ENCODE results near the gene SLC17A2.

The SLC17A2 gene

DNA sequence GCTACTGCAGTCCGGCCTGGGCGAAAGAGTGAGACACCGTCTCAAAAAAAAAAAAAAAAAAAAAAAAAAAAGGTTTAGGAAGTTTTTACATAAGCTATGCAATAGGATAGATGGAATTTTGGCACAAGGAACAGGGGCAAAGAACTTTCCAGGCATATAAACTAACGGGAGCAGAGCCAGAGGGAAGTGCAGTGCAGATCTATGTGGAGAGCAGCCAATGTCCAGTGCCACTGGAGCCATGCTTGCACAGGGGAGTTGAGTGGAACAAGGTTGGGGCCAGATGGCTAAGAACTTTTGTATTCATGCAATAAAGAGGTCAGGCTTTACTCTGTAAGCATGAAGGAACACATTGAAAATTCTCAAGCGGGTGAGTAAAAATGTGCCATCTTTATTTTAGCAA, 10.8 kb downstream of the SLC17A2 start:
- no peak for DNase-seq (ENCODE audit: low spot score)

DNA sequence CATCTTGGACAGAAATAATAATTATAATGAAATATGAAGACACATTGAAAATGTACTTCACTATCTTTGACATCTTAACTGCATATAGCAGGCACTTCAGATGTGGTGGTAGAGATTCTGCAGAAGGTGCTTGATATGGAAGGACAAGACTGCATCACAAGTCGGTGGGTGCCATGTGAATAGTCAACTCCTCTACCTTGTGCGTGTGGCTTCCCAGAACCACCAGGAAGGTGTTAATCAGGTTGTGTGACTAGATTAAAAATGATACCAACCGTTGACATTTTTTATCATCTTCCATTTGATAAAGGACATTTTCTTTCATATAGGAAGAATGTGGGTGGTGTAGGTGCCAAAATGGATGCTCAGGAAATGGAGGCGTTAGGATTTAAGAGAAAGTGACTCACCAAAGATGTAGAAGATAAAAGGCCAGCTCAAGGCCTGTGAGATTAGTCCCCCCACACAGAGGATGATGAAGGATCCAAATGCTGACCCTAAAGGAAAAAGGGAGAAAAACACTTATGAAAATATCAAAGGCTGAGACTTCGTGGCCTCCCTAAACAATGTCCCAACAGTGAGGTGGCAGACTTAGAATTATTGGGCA, 12.3 kb downstream of the SLC17A2 start:
- no peak for DNase-seq (ENCODE audit: low spot score)

DNA sequence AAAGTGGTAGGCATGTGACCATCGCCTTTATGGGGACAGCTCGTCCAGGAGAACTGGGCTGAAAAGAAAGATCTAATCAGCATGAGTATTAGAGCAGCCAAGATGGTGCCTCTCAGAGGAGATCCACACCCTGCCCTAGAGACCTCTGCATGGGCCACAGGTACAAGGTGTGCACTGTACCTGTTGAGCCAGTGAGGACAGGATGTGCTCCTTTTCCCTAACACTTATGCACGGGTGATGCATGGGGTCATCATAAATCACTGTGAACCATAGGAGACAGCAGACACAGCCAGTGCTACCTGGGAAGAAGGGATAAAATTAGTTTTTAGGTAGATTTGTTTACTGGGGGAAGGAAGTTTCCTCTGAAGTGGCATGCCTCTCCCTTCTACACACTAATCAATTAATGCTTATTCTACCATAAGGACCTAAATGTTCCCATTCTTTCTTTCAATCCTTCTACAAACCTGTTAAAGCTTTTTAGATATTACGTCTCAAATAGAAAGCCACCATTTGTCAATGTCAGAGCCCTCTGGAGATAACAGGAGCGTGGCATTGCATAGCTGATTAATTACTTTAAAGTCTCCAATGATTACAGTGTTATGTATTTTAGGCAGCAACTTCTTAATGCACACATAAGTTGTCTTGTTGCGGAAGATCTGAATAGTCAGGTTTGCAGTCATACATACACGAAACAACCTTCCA, 13.6 kb downstream of the SLC17A2 start:
- DNase-seq (ENCODE audit: low spot score) = no peak

DNA sequence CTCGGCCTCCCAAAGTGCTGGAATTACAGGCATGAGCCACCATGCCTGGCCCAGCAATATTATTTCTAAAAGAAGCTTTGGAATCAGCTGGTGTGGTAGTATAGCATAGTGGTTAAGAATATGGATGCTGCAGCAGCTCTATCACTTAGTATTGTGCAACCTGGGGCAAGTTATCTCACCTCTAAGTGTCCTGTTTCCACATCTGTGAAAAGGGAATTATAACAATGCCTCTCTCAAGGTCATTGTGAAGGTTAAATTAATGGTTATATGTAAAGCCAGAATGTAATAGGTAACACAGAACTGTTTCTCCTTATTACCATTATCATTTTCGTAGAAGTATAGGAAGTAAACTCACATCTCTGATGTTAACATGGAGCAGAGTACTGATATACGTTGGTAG, 14.2 kb downstream of the SLC17A2 start:
- DNase-seq (ENCODE audit: low spot score) = no peak

DNA sequence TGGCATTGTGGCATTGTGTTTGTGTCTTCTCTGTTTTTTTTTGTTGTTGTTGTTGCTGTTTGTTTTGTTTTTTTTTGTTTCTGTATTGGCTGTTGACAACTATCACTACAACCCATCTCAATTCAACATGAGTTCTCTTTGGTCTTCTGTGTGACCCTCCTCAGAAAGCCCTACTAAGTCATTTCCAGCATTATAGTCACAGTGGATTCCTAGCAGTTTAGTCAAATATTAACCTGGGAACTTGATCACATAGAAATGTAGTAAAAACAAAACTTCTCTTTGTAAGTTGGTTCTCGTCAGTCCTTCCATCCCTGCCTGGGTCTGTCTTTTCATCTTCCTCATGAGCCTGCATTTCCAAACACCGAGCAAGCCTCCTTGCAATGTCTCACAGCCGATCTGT, 16.8 kb downstream of the SLC17A2 start:
- no peak for DNase-seq (ENCODE audit: low spot score)

DNA sequence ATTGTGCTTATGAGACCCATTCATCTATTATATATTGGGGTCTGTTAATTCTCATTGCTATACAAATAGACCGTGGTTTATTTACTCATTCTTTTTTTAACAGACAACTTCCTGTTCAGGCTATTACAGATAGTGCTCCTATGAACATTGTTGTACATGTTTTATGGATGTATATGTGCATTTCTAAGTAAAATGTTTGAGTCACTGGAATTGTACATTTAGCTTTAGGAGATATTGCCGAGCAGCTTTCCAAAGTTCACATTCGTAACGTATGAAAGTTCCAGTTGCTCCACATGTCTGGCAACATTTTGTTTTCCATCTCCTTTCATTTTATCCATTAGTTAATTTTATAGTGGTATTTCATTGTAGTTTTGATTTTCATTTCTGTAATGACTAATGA, 19.1 kb downstream of the SLC17A2 start:
- DNase-seq (ENCODE audit: low spot score) = no peak

DNA sequence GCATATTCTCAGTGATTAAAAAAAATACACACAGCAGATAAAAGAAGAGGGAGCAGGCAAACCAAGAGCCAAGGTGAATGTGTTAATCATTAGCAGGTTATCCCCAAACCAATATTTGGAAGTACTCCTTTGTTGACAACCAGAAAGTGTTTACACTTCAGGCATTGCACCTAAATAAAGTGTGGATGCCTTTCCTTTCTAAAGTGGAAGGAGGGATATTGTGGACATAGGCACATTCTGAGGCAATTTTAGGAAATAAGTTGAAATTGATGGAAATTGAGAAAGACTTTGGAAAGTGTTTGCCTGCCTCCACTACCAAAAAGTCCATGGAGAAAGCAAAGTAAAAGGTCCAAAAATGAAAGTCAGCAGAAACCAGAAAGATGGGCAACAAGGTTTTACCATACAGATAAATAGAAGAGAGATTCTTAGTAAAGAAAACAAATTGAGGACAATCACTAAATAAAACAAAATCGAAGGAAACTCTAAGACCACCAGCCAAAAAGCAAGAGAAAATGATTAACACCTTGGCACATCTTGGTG, 22.9 kb downstream of the SLC17A2 start:
- DNase-seq (ENCODE audit: low spot score) = no peak

DNA sequence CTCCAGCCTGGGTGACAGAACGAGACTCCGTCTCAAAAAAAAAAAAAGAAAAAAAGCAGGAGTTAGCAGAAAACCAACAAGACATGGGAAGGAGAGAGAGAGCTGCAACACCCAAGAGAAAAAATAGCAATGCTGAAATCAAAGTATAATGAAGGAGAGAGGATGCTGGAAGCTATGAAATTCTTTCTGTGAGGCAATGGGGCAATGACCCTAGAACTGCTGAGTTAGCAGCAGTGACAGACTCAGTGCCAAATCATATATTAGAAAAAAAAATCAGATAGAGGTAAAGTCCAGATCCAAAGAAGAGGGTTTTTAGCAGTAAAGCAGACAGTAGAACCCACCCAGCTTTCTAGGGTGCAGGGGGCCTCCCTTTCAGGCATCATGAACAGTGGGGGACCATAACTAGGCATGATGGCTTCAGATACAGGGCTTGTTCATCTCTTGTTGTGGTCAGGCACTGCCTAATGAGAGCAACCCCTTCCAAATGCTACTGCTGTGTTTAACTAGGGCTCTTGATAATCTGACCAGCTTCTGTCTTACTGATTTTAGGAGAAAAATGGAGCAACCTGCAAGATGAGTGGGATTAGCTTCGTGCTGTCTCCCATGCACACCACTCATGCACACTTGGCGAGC, 26.9 kb downstream of the SLC17A2 start:
- no peak for DNase-seq (ENCODE audit: low spot score)

DNA sequence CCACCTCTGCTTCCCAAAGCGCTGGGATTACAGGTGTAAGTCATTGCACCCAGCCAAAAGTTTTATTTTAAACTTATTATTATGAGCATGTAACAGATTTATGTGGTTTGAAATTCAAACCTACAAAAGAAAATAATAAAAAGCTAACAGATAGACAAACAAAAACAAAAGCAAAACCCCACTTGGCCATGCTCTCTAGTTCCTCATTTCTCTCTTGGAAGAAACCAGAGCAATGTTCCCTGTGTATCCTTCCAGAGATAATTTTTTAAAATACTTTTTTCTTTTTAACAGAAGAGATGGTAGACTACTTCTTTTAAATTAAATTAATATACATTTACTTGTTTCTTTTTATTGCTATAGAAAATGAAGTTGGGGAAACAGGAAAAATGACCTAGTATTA, 28.4 kb downstream of the SLC17A2 start:
- no peak for DNase-seq (ENCODE audit: low spot score)

DNA sequence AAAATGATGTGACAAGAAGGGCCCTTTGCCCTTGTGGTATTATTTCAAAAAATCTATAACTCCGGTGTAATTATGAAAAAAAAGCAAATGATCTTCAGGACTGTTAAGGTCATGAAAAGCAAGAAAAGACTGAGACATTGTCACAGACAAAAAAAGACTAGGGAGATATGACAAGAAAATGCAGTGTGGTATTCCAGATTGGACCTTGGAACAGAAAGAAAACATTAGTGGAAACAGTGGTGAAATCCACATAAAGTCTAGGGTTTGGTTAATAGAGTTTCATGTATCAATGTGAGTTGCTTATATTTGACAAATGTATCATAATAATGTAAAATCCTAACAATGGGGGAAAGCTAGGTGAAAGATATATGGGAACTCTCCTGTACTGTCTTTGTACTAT, 29.6 kb downstream of the SLC17A2 start:
- DNase-seq (ENCODE audit: low spot score) = no peak

DNA sequence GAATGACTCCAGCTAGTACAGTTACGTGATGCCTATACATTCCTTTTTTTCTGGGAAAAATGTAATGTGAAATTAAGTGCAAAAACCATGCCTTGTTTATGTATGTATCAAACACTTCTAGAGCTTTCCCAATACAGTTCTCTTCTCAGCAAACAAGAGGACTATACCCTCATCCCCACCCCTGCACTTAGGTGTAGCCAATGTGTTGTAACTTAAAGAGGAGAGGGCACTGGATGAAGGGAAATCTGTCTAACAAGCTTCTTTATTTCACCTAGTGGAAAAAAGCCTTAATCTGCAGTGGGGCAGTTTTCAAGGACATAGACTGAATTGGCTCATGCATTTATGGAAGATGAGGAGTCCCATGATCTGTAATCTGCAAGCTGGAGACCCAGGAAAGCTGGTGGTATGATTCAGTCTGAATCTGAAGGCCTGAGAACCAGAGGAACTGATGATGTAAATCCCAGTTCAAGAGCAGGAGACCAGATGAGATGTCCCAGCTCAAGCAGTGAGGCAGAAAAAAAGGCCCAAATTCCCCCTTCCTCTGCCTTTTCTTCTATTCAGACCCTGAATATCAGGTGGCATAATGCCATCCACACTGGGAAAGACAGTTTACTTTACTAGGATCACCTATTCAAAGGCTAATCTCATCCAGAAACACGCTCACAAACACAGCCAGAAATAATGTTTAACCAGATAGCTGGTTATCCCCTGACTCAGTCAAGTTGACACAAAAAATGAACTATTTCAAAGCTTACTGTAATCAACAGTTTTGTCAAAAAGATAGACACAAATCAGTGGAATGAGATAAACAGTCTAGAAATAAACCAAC, 30.7 kb downstream of the SLC17A2 start:
- no peak for DNase-seq (ENCODE audit: low spot score)

DNA sequence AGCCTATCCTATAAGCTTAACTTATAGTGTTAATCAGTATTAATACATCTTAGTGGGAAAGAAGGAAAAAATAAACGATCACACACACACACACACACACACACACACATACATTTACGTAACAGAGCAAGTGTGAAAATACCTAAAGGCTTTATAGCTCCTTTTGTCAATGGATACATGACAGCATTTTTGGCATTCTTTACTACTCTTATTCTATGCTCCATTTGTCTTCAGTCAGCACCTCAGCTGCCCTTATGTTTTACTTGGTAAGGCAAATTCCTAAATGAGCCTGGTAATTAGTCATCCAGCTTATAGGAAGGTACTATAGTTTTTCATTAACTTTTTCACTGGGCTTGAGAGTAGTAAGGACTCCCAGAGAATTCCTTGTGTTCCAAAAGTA, 31.4 kb downstream of the SLC17A2 start:
- DNase-seq (ENCODE audit: low spot score) = no peak

DNA sequence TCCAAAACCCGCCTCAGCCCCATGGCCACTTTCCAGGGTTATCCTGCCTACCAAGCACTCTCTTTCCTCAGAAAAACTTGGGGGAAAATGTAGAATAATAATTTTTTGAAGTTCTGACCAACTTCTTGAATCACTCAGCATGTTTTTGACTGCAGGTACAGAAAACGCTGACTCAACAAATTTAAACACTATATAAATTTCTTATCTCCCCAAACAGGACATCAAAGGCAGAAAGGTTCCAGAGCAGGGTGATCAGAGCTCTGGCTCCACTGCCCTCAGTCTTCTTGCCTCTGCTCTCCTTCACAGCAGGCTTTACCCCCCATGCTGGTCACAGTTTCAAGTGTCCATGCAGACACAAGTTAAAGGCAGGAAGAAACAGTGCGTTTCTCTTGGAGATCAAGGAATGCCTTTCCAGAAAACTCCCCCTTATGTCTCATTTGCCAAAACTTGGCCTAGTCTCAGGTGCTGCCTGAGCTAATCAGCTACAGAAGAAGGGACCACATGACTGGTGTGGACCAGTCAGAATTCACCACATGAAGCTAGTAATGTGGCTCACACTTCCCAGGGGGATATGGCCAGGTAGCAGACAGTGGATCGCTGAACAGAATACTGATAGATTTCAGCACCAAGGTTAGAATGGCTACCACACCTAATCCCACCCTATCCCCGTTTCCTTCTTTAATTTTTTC, 32.1 kb downstream of the SLC17A2 start:
- DNase-seq (ENCODE audit: low spot score) = no peak

DNA sequence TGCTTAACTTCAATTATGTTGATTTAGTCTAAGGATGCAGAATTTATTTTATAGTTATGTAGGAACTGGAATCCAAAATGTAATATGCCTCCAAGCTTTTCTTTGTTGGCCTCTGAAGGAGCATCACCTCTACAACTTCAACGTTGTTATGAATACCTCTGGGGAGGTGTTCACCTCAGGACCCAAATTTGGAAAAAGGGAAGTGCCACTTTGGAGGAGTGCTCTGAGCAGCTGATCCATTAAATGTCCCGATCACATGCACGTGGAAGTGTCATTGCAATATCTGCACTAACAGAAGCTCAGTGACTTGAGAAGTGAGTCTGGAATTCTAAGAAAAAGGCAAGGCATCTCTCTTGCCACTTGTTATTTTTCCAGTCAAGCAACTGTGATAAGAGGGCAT, 34.2 kb downstream of the SLC17A2 start:
- DNase-seq (ENCODE audit: low spot score) = no peak

DNA sequence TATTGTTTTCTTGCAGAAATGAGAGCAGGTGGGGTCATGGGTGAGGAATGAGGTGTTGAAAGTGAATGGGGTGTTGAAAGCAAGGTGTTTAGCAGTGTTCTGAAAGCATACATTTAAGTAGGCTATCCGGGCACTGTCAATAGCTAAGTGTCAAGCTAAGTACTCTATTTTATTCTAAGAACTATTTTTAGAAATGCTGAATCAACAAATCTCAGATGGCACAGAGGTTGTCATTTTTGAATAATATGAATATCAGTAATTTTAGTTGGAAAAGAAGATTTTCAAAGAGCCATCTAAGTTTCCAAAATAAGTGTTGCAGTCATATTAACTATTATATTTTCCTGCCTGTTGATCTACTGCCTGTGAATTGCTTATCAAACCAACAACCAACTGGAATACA, 34.7 kb downstream of the SLC17A2 start:
- DNase-seq (ENCODE audit: low spot score) = no peak

DNA sequence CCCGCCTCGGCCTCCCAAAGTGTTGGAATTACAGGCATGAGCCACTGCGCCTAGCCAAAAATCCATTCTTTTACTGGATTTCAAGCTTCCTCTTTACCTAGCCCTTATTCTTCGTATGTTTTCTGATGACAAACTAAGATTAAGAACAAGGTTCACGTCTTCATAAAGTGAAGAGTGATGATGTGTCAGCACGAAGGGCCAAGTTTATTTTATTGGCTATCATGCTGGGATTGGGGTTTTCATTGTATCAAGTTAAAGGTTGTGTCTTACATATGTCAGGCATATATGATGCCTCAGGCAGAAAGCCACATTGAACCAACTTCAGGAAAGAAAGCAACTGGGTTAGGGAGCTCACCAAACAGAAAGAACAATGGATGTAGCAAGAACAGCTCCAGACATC, 36.7 kb downstream of the SLC17A2 start:
- no peak for DNase-seq (ENCODE audit: low spot score)

DNA sequence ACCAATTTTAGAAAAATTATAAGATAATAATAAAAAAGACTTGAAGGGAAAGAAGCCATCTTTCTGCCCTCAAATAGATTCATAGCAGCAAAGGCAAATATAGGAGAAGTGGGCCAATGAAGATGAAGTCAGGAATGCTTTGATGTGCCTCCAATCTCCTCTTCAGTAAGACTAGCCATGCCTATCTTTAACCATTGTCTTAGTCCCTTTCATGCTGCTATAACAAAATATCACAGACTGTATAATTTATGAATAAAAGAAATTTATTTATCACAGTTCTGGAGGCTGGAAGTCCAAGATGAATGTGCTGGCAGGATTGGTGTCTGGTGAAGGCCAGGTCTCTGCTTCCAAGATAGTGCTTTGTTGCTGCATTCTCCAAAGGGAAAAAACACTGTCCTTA, 37.6 kb downstream of the SLC17A2 start:
- DNase-seq (ENCODE audit: low spot score) = no peak

DNA sequence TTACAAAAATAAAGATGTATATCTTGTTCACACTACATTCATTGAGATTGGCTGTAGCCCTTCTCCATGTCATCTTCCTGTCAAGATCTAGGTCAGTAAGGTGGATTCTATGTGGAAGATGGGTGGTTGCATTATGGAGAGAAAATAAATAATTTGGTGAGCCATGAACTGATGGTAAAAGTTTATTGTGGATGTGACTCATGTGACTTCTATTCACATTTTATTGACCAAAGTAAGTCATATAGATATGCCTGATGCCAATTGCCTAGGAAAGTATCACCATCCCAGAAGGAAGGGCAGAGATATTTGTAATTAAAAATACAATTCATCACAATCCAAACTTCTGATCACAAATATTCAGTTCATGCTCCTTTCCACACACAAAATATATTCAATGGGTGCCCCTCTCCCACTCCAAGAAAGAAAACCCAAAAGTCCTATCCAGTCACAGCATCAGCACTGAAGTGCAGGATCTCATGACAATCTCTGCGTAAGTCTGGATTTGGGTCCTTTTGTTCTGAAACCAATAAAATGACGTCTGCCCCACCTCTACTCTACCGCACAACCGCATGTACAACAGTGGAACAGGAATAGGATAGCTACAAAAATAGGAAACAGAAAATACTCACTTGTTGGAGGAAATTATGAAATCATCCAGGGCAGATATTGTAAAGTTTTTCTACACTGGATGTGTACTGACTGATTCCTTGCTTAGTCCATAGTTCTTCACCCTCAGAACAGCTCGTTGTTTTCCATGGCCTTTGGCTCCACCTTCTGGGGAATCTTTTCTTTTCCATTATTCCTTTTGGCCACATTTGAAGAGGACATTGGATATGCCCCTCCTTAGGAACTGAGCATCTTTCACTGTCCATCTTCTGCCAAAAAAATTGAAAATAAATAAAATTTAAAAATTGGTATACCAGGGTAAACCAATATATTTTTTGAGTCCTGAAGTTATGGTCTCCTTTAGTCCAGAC, 40.3 kb downstream of the SLC17A2 start:
- DNase-seq (ENCODE audit: low spot score) = peak; percentile 23

DNA sequence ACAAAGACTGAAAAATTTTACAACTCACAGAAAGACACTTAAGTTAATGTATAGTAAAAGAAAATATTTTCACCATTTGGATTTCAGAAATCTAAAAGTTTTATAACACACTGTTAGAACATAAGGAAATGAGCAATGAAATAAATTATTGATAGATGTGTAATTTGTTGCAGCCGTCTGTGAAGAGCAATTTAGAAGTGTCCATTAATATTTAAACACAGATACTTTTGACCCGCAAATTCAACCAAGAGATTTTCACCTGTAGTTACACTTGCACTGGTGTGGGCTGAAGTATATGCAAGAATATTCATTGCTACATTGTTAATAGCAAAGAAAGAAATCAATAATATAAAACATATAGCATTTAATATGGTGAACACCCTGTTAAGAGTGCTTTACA, 41.9 kb downstream of the SLC17A2 start:
- DNase-seq (ENCODE audit: low spot score) = no peak

DNA sequence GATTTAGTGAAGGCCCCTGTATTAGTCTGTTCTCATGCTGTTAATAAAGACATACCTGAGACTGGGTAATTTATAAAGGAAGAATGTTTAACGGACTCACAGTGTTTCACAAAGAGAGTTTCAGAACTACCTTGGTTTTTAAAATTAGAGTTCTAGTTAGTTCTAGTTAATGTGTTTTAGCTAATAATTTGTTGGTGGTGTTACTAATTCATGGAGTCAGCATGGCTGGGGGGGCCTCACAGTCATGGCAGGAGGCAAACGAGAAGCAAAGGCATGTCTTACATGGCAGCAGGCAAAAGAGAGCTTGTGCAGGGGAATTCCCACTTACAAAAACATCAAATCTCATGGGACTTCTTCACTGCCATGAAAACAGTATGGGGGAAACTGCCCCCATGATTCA, 44.4 kb downstream of the SLC17A2 start:
- DNase-seq (ENCODE audit: low spot score) = no peak

DNA sequence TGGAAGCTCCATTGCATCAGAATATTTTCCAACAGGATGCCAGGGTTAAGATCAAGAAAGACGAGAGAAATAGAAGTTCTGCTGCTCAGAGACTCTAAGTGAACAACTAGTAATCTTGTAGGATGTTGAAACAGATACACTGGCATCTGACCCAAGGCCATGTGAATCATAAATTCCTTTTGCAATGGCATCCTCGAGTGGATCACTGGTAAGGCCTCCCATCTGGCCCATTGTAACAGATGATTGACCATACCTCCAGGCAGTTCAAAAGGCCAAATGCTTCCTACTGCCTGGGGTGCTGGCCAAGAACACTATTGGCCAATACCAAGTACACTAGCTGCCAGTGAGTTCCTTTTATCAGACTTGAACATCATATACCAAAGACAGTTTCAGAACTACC, 46.5 kb downstream of the SLC17A2 start:
- no peak for DNase-seq (ENCODE audit: low spot score)

Data from putamen (tissue), 1 donor.